ENCODE data around the gene FES. TPM values are rescaled to one million over a fixed set of nuclear protein-coding genes. Genes with fewer than 3 reads are reported as not detected.
"Not testable (repeated sequence)": the region's sequence is repeated elsewhere in the genome, so short reads cannot be mapped to it uniquely, and the experiment has no call there.

FES gene
- total RNA-seq, 1 donor from 2014 or later, result 45.4 TPM

DNA sequence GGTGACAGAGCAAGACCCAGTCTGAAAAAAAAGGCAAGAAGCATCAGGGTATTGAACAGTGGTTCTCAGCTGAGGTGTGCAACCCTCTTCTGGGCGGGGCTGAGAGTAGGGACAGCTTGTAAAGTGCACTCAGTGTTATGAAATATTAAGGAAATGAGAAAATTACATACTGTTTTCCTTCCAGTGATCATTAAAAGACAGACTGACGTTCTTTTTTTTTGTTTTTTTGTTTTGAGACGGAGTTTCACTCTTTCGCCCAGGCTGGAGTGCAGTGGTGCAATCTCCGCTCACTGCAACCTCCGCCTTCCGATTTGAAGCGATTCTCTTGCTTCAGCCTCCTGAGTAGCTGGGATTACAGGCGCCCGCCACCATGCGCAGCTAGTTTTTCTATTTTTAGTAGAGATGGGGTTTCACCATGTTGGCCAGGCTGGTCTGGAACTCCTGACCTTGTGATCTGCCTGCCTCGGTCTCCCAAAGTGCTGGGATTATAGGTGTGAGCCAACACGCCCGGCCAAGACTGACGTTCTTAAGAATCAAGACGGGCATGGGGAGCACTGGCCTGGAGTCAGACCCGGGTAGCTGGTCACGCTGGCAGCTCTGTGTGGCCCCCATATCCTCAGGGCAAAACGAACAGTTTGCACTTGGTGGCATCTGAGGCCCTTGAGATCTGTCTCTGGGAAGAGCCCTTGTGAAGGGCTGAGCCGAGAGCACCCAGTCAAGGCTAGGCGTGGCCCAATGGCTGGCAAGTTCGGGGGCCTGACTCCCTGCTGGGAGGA, 30.2 kb downstream of the FES start:
- Mint-ChIP-seq H3K27me3 (ENCODE audit: insufficient read depth) (no peaks in the 10 kb centered on the region), H3K9me3 (no peaks in the 10 kb centered on the region), H3K36me3 (ENCODE audit: low read depth) (peaks cover 51% of the 10 kb centered on the region), H3K4me3 (no peak overlapping the region), H3K27ac (no peak overlapping the region), H3K4me1 (ENCODE audit: low read depth) (no peaks in the 10 kb centered on the region)
- no peak for DNase-seq (ENCODE audit: low spot score)
- intact Hi-C loops (cut with micrococcal nuclease), result no loop called here

GRCh38 chr15:90915216-90915807, 31.0 kb downstream of the FES start:
- Mint-ChIP-seq H3K27ac (peak overlapping the region; percentile 58), H3K4me3 (no peak overlapping the region), H3K27me3 (ENCODE audit: insufficient read depth) (no peaks in the 10 kb centered on the region), H3K4me1 (ENCODE audit: low read depth) (no peaks in the 10 kb centered on the region), H3K36me3 (ENCODE audit: low read depth) (peaks cover 59% of the 10 kb centered on the region), H3K9me3 (no peaks in the 10 kb centered on the region)
- no peak for DNase-seq (ENCODE audit: low spot score)
- intact Hi-C loops (cut with micrococcal nuclease), result no loop called here

DNA sequence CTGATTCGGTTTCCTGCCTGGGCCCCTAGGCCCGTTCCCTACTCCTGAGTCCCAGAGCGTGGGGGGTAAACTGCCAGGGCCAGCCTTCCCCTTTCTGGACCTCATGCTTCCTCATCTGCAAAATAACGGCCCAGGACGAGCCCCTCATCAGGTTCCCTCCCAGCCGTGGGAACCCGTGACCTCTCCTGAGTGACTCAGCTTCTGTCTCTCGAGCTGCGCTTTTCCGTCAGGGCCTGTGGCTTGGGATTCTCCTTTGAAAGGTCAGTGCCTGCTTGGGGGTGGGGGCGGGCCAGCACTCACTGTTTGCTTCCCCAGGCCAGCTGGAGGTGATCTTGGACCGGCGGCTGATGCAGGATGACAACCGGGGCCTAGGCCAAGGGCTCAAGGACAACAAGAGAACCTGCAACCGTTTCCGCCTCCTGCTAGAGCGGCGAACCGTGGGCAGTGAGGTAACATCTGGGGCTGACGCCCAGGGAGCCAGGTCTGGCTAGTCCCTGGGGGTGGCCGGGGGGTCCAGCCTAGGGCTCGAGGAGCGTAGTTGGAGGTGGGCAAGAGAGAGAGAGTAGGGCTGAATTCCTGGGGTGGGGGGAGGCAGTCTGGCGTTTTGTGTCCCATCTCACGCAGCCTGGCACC, 31.6 kb downstream of the FES start:
- intact Hi-C loops (cut with micrococcal nuclease), result no loop called here
- peaks cover 4% of the 10 kb centered on the region for H3K4me1 Mint-ChIP-seq (ENCODE audit: low read depth)
- DNase-seq (ENCODE audit: low spot score), result no peak
- no peak overlapping the region for H3K27ac Mint-ChIP-seq
- no peaks in the 10 kb centered on the region for H3K27me3 Mint-ChIP-seq (ENCODE audit: insufficient read depth)
- H3K4me3 Mint-ChIP-seq, result no peak overlapping the region
- H3K9me3 Mint-ChIP-seq, result no peaks in the 10 kb centered on the region
- peaks cover 61% of the 10 kb centered on the region for H3K36me3 Mint-ChIP-seq (ENCODE audit: low read depth)

GRCh38 chr15:90916461-90916860, 32.2 kb downstream of the FES start:
- DNase-seq (ENCODE audit: low spot score), result no peak
- Mint-ChIP-seq H3K27ac (no peak overlapping the region), H3K4me3 (no peak overlapping the region), H3K4me1 (ENCODE audit: low read depth) (peaks cover 9% of the 10 kb centered on the region), H3K9me3 (no peaks in the 10 kb centered on the region), H3K36me3 (ENCODE audit: low read depth) (peaks cover 65% of the 10 kb centered on the region), H3K27me3 (ENCODE audit: insufficient read depth) (no peaks in the 10 kb centered on the region)
- intact Hi-C loops (cut with micrococcal nuclease), result no loop called here

GRCh38 chr15:90917569-90917968, 33.3 kb downstream of the FES start:
- no peak overlapping the region for H3K27ac Mint-ChIP-seq
- DNase-seq (ENCODE audit: low spot score), result no peak
- no peaks in the 10 kb centered on the region for H3K27me3 Mint-ChIP-seq (ENCODE audit: insufficient read depth)
- intact Hi-C loops (cut with micrococcal nuclease), result no loop called here
- H3K36me3 Mint-ChIP-seq (ENCODE audit: low read depth), result peaks cover 70% of the 10 kb centered on the region
- no peaks in the 10 kb centered on the region for H3K9me3 Mint-ChIP-seq
- peaks cover 18% of the 10 kb centered on the region for H3K4me1 Mint-ChIP-seq (ENCODE audit: low read depth)
- H3K4me3 Mint-ChIP-seq, result no peak overlapping the region

GRCh38 chr15:90918034-90918788, 33.9 kb downstream of the FES start:
- H3K4me1 Mint-ChIP-seq (ENCODE audit: low read depth), result peaks cover 24% of the 10 kb centered on the region
- intact Hi-C loops (cut with micrococcal nuclease), result no loop called here
- no peaks in the 10 kb centered on the region for H3K27me3 Mint-ChIP-seq (ENCODE audit: insufficient read depth)
- no peak overlapping the region for H3K4me3 Mint-ChIP-seq
- H3K27ac Mint-ChIP-seq, result no peak overlapping the region
- no peaks in the 10 kb centered on the region for H3K9me3 Mint-ChIP-seq
- no peak for DNase-seq (ENCODE audit: low spot score)
- peaks cover 66% of the 10 kb centered on the region for H3K36me3 Mint-ChIP-seq (ENCODE audit: low read depth)

DNA sequence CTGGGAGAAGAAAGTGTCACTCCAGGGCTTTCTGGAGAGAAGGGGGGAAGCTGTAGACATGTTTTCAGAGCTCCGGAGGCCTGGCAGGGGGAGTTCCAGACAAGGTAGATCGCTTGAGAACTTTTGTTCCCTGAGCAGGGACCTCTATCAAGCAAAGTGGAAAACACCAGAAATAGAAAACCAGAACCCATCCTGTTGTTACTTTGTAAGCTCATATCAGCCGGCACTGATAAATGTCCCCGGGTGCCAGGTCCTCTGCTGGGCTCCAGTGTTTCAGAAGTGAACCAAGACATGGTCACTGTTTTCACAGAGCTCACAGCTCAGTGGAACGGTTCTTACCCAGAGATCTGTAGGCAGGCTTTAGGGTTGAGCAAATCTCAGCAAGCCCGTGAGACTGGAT, 34.5 kb downstream of the FES start:
- intact Hi-C loops (cut with micrococcal nuclease), result no loop called here
- no peak overlapping the region for H3K27ac Mint-ChIP-seq
- no peaks in the 10 kb centered on the region for H3K9me3 Mint-ChIP-seq
- H3K27me3 Mint-ChIP-seq (ENCODE audit: insufficient read depth), result no peaks in the 10 kb centered on the region
- H3K36me3 Mint-ChIP-seq (ENCODE audit: low read depth), result peaks cover 63% of the 10 kb centered on the region
- no peak for DNase-seq (ENCODE audit: low spot score)
- H3K4me3 Mint-ChIP-seq, result no peak overlapping the region
- H3K4me1 Mint-ChIP-seq (ENCODE audit: low read depth), result peaks cover 30% of the 10 kb centered on the region

DNA sequence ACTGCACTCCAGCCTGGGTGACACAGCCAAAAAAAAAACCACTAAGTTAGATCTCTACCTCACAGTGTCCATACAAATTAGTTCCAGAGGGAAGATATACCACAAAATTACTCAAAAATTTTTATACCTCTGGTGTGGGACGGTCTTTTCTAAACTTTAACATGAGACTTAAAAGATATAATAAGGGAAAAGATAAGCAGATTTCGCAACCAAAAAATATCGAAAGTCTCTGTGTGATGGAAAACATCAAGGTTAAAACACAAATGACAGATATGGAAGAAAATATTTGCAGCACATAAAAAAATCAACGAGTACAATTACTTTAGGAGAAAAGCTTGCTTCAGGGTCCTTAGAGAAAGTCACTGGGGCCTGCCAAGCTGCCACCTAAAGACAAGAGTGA, 37.6 kb downstream of the FES start:
- H3K4me3 Mint-ChIP-seq, result no peak overlapping the region
- H3K27ac Mint-ChIP-seq, result no peak overlapping the region
- intact Hi-C loops (cut with micrococcal nuclease), result loop anchor here (2.0 kb wide), 2 partner anchors 19 to 77 kb away; partner anchors contain the start of gene MAN2A2
- DNase-seq (ENCODE audit: low spot score), result no peak
- no peaks in the 10 kb centered on the region for H3K9me3 Mint-ChIP-seq
- H3K36me3 Mint-ChIP-seq (ENCODE audit: low read depth), result peaks cover 54% of the 10 kb centered on the region
- H3K27me3 Mint-ChIP-seq (ENCODE audit: insufficient read depth), result no peaks in the 10 kb centered on the region
- H3K4me1 Mint-ChIP-seq (ENCODE audit: low read depth), result peaks cover 46% of the 10 kb centered on the region

GRCh38 chr15:90922712-90923322, 38.5 kb downstream of the FES start:
- Mint-ChIP-seq H3K36me3 (ENCODE audit: low read depth) (peaks cover 50% of the 10 kb centered on the region), H3K4me1 (ENCODE audit: low read depth) (peaks cover 46% of the 10 kb centered on the region), H3K27ac (peak overlapping the region; percentile 73)
- not testable (repeated sequence) for DNase-seq (ENCODE audit: low spot score); H3K4me3 Mint-ChIP-seq; H3K9me3 Mint-ChIP-seq; H3K27me3 Mint-ChIP-seq (ENCODE audit: insufficient read depth)
- intact Hi-C loops (cut with micrococcal nuclease), result loop anchor here (1.0 to 2.0 kb wide), 3 partner anchors 8 to 78 kb away; partner anchors contain the start of gene MAN2A2

DNA sequence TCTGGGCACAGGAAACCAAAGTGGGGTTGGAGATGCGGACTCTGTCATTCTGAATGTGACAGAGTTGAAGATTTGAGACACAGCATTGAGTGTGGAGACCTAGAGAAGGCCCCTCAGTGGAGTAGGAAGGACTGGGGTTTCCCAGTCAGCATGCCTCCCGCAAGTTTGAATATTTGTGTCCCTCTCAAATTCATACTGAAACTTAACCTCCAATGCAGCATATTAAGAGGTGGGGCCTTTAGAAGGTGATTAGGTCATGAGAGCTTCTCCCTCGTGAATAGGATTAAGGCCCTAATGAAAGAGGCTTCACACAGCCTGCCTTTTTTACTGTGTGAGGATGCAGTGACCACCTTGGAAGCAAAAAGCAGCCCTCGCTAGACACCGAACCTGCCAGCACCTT, 40.1 kb downstream of the FES start:
- H3K4me1 Mint-ChIP-seq (ENCODE audit: low read depth), result peaks cover 54% of the 10 kb centered on the region
- no peaks in the 10 kb centered on the region for H3K9me3 Mint-ChIP-seq
- H3K4me3 Mint-ChIP-seq, result peak overlapping the region; percentile 51
- intact Hi-C loops (cut with micrococcal nuclease), result no loop called here
- no peaks in the 10 kb centered on the region for H3K27me3 Mint-ChIP-seq (ENCODE audit: insufficient read depth)
- DNase-seq (ENCODE audit: low spot score), result no peak
- peak overlapping the region; percentile 85 for H3K27ac Mint-ChIP-seq
- H3K36me3 Mint-ChIP-seq (ENCODE audit: low read depth), result peaks cover 40% of the 10 kb centered on the region

DNA sequence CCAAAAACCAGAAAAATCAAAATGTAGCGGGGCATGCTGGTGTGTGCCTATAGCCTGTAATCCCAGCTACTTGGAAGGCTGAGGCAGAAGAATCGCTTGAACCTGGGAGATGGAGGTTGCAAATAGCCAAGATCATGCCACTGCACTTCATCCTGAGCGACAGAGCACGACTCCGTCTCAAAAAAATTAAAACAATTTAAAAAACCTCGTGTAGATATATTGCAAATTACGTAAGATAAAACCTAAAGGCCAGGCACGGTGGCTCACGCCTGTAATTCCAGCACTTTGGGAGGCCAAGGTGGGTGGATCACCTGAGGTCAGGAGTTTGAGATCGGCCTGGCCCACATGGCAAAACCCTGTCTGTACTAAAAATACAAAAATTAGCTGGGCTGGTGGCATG, 42.5 kb downstream of the FES start:
- H3K27me3 Mint-ChIP-seq (ENCODE audit: insufficient read depth); intact Hi-C loops (cut with micrococcal nuclease); DNase-seq (ENCODE audit: low spot score); H3K4me3 Mint-ChIP-seq; H3K27ac Mint-ChIP-seq; H3K9me3 Mint-ChIP-seq: not testable (repeated sequence)
- H3K4me1 Mint-ChIP-seq (ENCODE audit: low read depth), result peaks cover 67% of the 10 kb centered on the region
- H3K36me3 Mint-ChIP-seq (ENCODE audit: low read depth), result peaks cover 19% of the 10 kb centered on the region

DNA sequence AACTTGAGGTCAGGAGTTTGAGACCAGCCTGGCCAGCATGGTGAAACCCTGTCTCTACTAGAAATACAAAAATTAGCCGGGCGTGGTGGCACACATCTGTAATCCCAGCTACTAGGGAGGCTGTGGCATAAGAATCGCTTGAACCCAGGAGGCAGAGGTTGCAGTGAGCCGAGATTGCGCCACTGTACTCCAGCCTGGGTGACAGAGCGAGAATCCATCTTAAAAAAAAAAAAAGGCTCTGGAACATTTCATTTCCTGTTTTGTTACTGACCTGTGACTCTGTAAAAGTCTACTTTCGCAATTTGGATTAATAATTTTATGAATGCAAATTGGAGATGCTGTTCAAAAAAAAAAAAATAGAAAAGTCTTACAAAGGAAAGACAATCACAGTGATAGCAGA, 43.8 kb downstream of the FES start:
- H3K36me3 Mint-ChIP-seq (ENCODE audit: low read depth), result peaks cover 13% of the 10 kb centered on the region
- peak overlapping the region; percentile 65 for H3K4me3 Mint-ChIP-seq
- intact Hi-C loops (cut with micrococcal nuclease); H3K9me3 Mint-ChIP-seq; DNase-seq (ENCODE audit: low spot score); H3K27me3 Mint-ChIP-seq (ENCODE audit: insufficient read depth): not testable (repeated sequence)
- H3K27ac Mint-ChIP-seq, result peak overlapping the region; percentile 67
- H3K4me1 Mint-ChIP-seq (ENCODE audit: low read depth), result peaks cover 64% of the 10 kb centered on the region
